Ovary (tissue), 3 donors: Measurements from ENCODE around the gene TIGD6.

Experiments used
- EP300 ChIP-seq: sonication (generic); formaldehyde crosslinking; IDR thresholded peaks from one replicate; pipeline ENCODE4 v1.6.1; 2017; ENCODE audit warnings: antibody characterized with exemption
- POLR2A ChIP-seq: fragments of 450-650 bp; IDR thresholded peaks from one replicate; pipeline ENCODE4 v1.6.1; 2017; ENCODE audit warnings: antibody characterized with exemption, mild to moderate bottlenecking, moderate library complexity
- TF ChIP-seq, protein P1 (sequence below), 3 donors: fragments of 450-650 bp in 2 of 3; fragments of 200-600 bp in 1 of 3; IDR thresholded peaks; one replicate each; pipeline versions ENCODE4 v1.5.1 to v1.8.0; 2016 to 2022; ENCODE audit warnings: antibody characterized with exemption in 3 of 3, mild to moderate bottlenecking in 1 of 3
- donor health status: DM: no; HTN: no; CAD: no.

DNA sequence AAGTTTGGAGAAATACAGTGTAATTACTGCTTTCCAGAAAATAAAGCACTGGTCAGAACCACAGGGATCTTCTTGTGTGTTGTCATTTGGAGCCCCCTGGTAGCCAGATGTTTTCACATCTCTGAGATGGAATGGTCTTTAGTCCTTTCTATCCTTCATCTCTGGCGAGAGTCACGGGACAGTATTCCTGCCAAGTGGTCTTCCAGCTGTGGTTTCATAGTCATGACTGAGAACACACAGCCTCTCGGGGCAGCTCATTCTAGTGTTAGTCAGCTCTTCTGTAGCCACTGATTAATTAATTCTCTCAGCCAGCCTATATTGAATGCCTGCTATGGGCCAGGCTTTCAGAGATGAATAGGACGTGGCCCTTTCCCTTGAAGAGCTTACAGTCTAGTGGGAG lies 34.2 kb upstream of the TIGD6 start:
- TF ChIP-seq, protein P1, sequence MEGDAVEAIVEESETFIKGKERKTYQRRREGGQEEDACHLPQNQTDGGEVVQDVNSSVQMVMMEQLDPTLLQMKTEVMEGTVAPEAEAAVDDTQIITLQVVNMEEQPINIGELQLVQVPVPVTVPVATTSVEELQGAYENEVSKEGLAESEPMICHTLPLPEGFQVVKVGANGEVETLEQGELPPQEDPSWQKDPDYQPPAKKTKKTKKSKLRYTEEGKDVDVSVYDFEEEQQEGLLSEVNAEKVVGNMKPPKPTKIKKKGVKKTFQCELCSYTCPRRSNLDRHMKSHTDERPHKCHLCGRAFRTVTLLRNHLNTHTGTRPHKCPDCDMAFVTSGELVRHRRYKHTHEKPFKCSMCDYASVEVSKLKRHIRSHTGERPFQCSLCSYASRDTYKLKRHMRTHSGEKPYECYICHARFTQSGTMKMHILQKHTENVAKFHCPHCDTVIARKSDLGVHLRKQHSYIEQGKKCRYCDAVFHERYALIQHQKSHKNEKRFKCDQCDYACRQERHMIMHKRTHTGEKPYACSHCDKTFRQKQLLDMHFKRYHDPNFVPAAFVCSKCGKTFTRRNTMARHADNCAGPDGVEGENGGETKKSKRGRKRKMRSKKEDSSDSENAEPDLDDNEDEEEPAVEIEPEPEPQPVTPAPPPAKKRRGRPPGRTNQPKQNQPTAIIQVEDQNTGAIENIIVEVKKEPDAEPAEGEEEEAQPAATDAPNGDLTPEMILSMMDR (IDR thresholded peaks at IDR 0.05) = no peak
- no peak for TF ChIP-seq POLR2A
- TF ChIP-seq EP300 = no peak
